HG03175 (cell line): ENCODE data around the gene TPD52L1.
A peak's percentile ranks its signal among the peaks of the same experiment; 100 is the strongest.

Experiments used
- ATAC-seq: cut with Tn5 transposase; IDR thresholded peaks from one replicate; pipeline ENCODE4 v1.9.1; 2021; ENCODE audit warnings: mild to moderate bottlenecking, moderate library complexity; ENCODE audit not compliant: unreplicated experiment

Gene TPD52L1

GRCh38 chr6:125173341-125174095 is 19.9 kb downstream of the TPD52L1 start:
- no peak for ATAC-seq

- ATAC-seq = no peak
Observed at GRCh38 chr6:125174626-125175025, 21.1 kb downstream of the TPD52L1 start.

- ATAC-seq = no peak
Observed at GRCh38 chr6:125175466-125176048, 22.0 kb downstream of the TPD52L1 start.

- no peak for ATAC-seq
Observed at GRCh38 chr6:125182237-125183008, 28.9 kb downstream of the TPD52L1 start.

- no peak for ATAC-seq
Observed at GRCh38 chr6:125183391-125183790, 29.8 kb downstream of the TPD52L1 start.

GRCh38 chr6:125188037-125188436 is 34.5 kb downstream of the TPD52L1 start:
- no peak for ATAC-seq

GRCh38 chr6:125188594-125189203 is 35.1 kb downstream of the TPD52L1 start:
- ATAC-seq = no peak

GRCh38 chr6:125189494-125189893 is 35.9 kb downstream of the TPD52L1 start:
- ATAC-seq = no peak

- no peak for ATAC-seq
Observed at GRCh38 chr6:125190667-125191066, 37.1 kb downstream of the TPD52L1 start.

- ATAC-seq = peak; percentile 97
Observed at GRCh38 chr6:125191916-125192609, 38.5 kb downstream of the TPD52L1 start.

- peak; percentile 11 for ATAC-seq
Observed at GRCh38 chr6:125192610-125192930, 39.0 kb downstream of the TPD52L1 start.

GRCh38 chr6:125193208-125193607 is 39.6 kb downstream of the TPD52L1 start:
- ATAC-seq = no peak

- ATAC-seq = no peak
Observed at GRCh38 chr6:125194941-125195340, 41.4 kb downstream of the TPD52L1 start.

- no peak for ATAC-seq
Observed at GRCh38 chr6:125195526-125195925, 42.0 kb downstream of the TPD52L1 start.

- ATAC-seq = no peak
Observed at GRCh38 chr6:125196613-125197012, 43.0 kb downstream of the TPD52L1 start.

- ATAC-seq = no peak
Observed at GRCh38 chr6:125197795-125198269, 44.3 kb downstream of the TPD52L1 start.

- ATAC-seq = no peak
Observed at GRCh38 chr6:125198398-125198937, 44.9 kb downstream of the TPD52L1 start.

- no peak for ATAC-seq
Observed at GRCh38 chr6:125200941-125201340, 47.4 kb downstream of the TPD52L1 start.

- ATAC-seq = no peak
Observed at GRCh38 chr6:125201961-125202729, 48.6 kb downstream of the TPD52L1 start.

GRCh38 chr6:125203395-125203794 is 49.8 kb downstream of the TPD52L1 start:
- ATAC-seq = no peak
